ENCODE data around the gene ELF2. TPM values are rescaled to one million over a fixed set of nuclear protein-coding genes. Genes with fewer than 3 reads are reported as not detected.
A peak's percentile ranks its signal among the peaks of the same experiment; 100 is the strongest.
"Not testable (repeated sequence)": the region's sequence is repeated elsewhere in the genome, so short reads cannot be mapped to it uniquely, and the experiment has no call there.

The ELF2 gene
- total RNA-seq, 1 experiment from 2014 or later = 42.4 TPM

DNA sequence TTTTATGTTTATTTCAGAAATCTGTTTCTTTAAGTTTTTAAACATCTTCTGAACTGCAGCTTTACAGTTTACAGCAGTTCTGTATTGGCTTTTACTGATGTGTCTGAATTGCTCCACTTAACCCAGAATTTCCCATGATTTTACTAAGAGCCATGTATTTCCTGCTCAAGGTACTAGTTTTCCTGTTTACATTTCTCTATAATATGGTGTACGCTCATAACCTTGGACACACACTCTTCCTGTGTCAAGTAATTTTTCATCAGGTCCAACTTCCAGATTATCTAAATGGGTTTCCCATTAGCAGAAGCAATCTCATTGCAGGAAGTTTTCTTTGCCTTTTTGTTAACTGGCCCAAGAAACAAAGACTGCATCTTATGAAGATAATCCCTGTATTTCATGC, 12.3 kb downstream of the ELF2 start:
- ChIA-PET CTCF (no interaction called here), POLR2A (ENCODE audit: low non-redundant PET) (no interaction called here)
- Histone ChIP-seq H3K36me3 (ENCODE audit: insufficient read depth, low read length, poor library complexity, severe bottlenecking) (no peaks in the 10 kb centered on the region), H3K27ac (ENCODE audit: low read depth, low read length, poor library complexity, severe bottlenecking) (no peak overlapping the region), H3K4me3 (ENCODE audit: low read depth, low read length, poor library complexity, severe bottlenecking) (no peak overlapping the region), H3K9me3 (ENCODE audit: low read depth, low read length, poor library complexity, severe bottlenecking) (no peaks in the 10 kb centered on the region), H3K4me1 (ENCODE audit: insufficient read depth, low read length, poor library complexity, severe bottlenecking) (peaks cover 25% of the 10 kb centered on the region), H3K27me3 (replicated peaks; ENCODE audit: insufficient read depth, low read depth, low read length, poor library complexity) (no peaks in the 10 kb centered on the region)
- no peak for TF ChIP-seq EZH2 (IDR thresholded peaks at IDR 0.05; ENCODE audit: borderline replicate concordance, low read depth, low read length, poor library complexity, severe bottlenecking)
- TF ChIP-seq, protein P1, sequence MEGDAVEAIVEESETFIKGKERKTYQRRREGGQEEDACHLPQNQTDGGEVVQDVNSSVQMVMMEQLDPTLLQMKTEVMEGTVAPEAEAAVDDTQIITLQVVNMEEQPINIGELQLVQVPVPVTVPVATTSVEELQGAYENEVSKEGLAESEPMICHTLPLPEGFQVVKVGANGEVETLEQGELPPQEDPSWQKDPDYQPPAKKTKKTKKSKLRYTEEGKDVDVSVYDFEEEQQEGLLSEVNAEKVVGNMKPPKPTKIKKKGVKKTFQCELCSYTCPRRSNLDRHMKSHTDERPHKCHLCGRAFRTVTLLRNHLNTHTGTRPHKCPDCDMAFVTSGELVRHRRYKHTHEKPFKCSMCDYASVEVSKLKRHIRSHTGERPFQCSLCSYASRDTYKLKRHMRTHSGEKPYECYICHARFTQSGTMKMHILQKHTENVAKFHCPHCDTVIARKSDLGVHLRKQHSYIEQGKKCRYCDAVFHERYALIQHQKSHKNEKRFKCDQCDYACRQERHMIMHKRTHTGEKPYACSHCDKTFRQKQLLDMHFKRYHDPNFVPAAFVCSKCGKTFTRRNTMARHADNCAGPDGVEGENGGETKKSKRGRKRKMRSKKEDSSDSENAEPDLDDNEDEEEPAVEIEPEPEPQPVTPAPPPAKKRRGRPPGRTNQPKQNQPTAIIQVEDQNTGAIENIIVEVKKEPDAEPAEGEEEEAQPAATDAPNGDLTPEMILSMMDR (conservative IDR thresholded peaks at IDR 0.05; ENCODE audit: low read depth, low read length) = no peak
- DNase-seq (ENCODE audit: low spot score) = no peak
- intact Hi-C loops (cut with micrococcal nuclease; ENCODE audit: unreplicated experiment) = no loop called here
- no TSS peak for BruUV-seq (replicated peaks)

DNA sequence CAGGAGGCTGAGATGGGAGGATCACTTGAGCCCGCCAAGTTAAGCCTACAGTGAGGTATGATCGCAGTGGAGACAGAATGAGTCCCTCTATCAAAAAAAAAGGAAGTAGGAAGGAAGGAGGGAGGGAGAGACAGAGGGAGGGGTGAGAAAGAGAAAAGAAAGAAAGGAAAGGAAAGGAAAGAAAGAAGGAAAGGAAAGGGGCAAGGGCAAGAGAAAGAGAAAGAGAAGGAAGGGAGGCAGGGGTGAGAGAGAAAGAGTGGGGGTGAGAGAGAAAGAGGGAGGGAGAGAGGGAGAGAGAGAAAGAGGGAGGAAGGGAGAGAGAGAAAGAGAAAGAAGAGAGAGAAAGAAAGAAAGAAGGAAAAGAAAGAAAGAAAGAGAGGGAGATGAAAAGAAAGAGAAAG, 13.2 kb downstream of the ELF2 start:
- ChIA-PET CTCF (no interaction called here), POLR2A (ENCODE audit: low non-redundant PET) (no interaction called here)
- Histone ChIP-seq H3K4me1 (ENCODE audit: insufficient read depth, low read length, poor library complexity, severe bottlenecking) (peaks cover 25% of the 10 kb centered on the region), H3K4me3 (ENCODE audit: low read depth, low read length, poor library complexity, severe bottlenecking) (no peak overlapping the region), H3K36me3 (ENCODE audit: insufficient read depth, low read length, poor library complexity, severe bottlenecking) (no peaks in the 10 kb centered on the region), H3K27me3 (replicated peaks; ENCODE audit: insufficient read depth, low read depth, low read length, poor library complexity) (no peaks in the 10 kb centered on the region), H3K27ac (ENCODE audit: low read depth, low read length, poor library complexity, severe bottlenecking) (peak overlapping the region; percentile 29), H3K9me3 (ENCODE audit: low read depth, low read length, poor library complexity, severe bottlenecking) (no peaks in the 10 kb centered on the region)
- no TSS peak for BruUV-seq (replicated peaks)
- intact Hi-C loops (cut with micrococcal nuclease; ENCODE audit: unreplicated experiment) = no loop called here
- TF ChIP-seq, protein P1 (conservative IDR thresholded peaks at IDR 0.05; ENCODE audit: low read depth, low read length) = no peak
- TF ChIP-seq EZH2 (IDR thresholded peaks at IDR 0.05; ENCODE audit: borderline replicate concordance, low read depth, low read length, poor library complexity, severe bottlenecking) = no peak
- DNase-seq (ENCODE audit: low spot score) = no peak

GRCh38 chr4:139157977-139158376, 19.0 kb downstream of the ELF2 start:
- H3K27me3 ChIP-seq (replicated peaks; ENCODE audit: insufficient read depth, low read depth, low read length, poor library complexity); DNase-seq (ENCODE audit: low spot score); POLR2A ChIA-PET (ENCODE audit: low non-redundant PET); H3K4me3 ChIP-seq (ENCODE audit: low read depth, low read length, poor library complexity, severe bottlenecking); H3K36me3 ChIP-seq (ENCODE audit: insufficient read depth, low read length, poor library complexity, severe bottlenecking); H3K9me3 ChIP-seq (ENCODE audit: low read depth, low read length, poor library complexity, severe bottlenecking); CTCF ChIA-PET; intact Hi-C loops (cut with micrococcal nuclease; ENCODE audit: unreplicated experiment); H3K27ac ChIP-seq (ENCODE audit: low read depth, low read length, poor library complexity, severe bottlenecking); H3K4me1 ChIP-seq (ENCODE audit: insufficient read depth, low read length, poor library complexity, severe bottlenecking); BruUV-seq (replicated peaks): not testable (repeated sequence)

- Histone ChIP-seq H3K27ac (ENCODE audit: low read depth, low read length, poor library complexity, severe bottlenecking) (no peak overlapping the region), H3K27me3 (replicated peaks; ENCODE audit: insufficient read depth, low read depth, low read length, poor library complexity) (no peaks in the 10 kb centered on the region), H3K4me1 (ENCODE audit: insufficient read depth, low read length, poor library complexity, severe bottlenecking) (no peaks in the 10 kb centered on the region), H3K36me3 (ENCODE audit: insufficient read depth, low read length, poor library complexity, severe bottlenecking) (no peaks in the 10 kb centered on the region), H3K4me3 (ENCODE audit: low read depth, low read length, poor library complexity, severe bottlenecking) (no peak overlapping the region), H3K9me3 (ENCODE audit: low read depth, low read length, poor library complexity, severe bottlenecking) (no peaks in the 10 kb centered on the region)
- BruUV-seq (replicated peaks) = no TSS peak
- TF ChIP-seq, protein P1 (conservative IDR thresholded peaks at IDR 0.05; ENCODE audit: low read depth, low read length) = no peak
- no peak for TF ChIP-seq EZH2 (IDR thresholded peaks at IDR 0.05; ENCODE audit: borderline replicate concordance, low read depth, low read length, poor library complexity, severe bottlenecking)
- intact Hi-C loops (cut with micrococcal nuclease; ENCODE audit: unreplicated experiment) = no loop called here
- ChIA-PET POLR2A (ENCODE audit: low non-redundant PET) (no interaction called here), CTCF (interaction anchor here (0.9 kb wide), 1 partner anchor 125 kb away, joined by 3 read pairs; no protein-coding TSS in a partner anchor)
- DNase-seq (ENCODE audit: low spot score) = no peak
Observed at GRCh38 chr4:139154952-139155557, 22.0 kb downstream of the ELF2 start.
